ENCODE data around the gene MDH1B.
"Not testable (repeated sequence)": the region's sequence is repeated elsewhere in the genome, so short reads cannot be mapped to it uniquely, and the experiment has no call there.

MDH1B gene

DNA sequence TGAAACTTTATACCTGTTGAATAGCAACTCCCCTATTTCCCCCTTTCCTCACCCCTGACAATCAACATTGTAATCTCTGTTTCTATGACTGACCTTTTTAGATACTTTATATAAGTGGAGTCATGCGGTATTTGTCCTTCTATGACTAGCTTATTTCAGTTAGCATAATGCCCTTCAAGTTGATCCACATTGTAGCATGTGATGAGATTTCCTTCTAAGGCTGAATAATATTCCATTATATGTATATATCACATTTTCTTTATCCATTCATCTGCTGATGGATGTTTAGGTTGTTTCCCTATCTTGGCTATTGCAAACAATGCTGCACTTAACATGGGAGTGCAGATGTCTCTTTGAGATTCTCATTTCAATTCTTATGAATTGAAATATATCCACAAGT, 9.7 kb upstream of the MDH1B start:
- no peak for DNase-seq (ENCODE audit: low read depth in 2 of 2, low spot score in 1 of 2)

DNA sequence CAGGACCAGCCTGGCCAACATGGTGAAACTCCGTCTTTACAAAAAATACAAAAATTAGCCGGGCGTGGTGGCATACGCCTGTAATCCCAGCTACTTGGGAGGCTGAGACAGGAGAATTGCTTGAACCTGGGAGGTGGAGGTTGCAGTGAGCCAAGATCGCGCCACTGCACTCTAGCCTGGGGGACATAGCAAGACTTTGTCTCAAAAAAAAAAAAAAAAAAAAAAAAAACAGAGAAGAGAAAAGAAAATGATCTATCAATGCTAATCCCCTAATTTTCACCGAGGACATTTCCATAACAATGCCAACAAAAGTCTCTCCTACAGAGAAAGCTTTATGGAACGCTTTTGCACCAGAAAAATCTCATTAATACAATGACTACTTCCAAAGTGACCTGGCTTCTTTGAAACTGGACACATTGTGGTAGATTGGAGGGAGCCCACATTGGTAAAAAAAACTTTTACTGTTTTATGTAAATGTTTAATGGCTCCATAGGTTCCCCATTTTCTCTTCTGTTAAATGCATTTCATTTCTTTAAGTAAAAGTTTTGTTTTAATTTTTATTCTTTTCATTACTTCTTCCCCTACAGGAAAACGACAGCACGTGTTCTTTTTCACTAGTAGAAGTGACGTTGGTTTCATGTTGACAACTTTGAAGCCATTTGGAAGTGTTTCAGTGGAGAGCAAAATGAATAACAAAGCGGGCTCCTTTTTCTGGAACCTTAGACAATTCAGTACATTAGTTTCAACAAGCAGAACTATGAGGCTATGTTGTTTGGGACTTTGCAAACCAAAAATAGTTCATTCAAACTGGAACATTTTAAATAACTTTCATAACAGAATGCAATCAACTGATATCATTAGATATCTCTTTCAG, 1.2 kb upstream of the MDH1B start:
- no peak for DNase-seq (ENCODE audit: low read depth in 2 of 2, low spot score in 1 of 2)

DNA sequence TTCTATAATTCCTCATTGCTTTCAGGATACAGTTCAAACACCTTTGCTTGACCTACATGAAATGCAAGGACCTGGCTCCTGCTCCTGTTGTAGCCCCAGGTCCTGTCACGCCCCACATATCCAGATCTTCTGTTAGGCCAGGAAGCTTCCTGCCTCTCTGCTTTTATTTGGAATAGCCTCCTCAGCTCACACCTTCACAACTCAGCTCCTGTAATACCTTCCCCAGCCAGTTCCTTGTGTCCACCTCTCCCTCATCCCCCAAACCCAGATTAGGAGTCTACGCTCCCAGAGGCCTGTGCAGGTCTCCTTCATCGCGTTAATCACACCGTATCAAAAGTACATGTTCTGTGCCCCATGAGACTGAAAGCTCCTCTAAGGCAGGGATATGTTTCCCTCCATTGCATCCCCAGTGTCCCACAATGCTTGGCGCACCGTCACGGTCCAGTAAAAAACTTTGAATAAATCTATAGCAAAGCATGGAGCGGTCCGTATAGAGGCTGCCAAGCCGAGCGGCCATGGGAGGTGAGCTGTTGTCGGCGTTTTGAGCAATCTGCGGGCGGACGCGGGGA, 371 bp downstream of the MDH1B start:
- no peak for DNase-seq (ENCODE audit: low read depth in 2 of 2, low spot score in 1 of 2)

DNA sequence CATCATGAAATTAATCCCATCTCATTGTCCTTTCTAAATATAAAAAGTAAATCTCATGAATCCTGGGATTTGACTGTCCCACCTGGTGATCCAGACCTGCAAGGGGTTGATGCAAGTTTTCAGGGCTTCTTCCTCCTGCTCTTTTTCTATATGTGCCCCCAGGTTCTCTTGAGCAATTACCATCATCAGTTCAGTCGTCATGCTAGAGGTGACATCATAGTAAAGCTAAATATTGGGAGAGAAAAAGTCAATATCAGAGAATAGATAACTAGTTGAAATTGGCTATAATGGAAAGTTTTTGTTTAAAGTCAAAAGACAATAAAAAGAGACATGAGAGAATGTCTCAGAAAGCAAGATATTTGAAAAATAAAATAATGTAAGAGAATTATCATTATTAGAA, 8.3 kb downstream of the MDH1B start:
- DNase-seq (ENCODE audit: low read depth in 2 of 2, low spot score in 1 of 2) = no peak

DNA sequence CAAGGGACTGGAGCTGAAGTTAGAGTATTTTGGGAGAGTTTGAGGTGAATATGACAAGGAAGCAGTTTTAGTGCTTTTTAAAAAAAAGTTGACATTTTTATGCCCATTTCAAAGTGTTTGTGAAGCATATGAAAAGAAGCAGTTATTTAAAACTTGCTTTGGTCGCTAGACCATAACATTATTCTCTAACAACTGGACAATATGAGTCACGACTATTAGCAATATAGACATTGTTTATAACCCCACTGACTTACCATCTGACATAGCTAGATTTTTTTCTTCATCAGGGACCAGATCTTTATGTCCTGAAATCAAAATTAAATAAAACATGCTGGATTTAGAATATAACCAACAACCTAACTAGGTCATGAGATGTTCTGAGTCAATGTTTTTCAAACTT, 24.3 kb downstream of the MDH1B start:
- no peak for DNase-seq (ENCODE audit: low read depth in 2 of 2, low spot score in 1 of 2)

DNA sequence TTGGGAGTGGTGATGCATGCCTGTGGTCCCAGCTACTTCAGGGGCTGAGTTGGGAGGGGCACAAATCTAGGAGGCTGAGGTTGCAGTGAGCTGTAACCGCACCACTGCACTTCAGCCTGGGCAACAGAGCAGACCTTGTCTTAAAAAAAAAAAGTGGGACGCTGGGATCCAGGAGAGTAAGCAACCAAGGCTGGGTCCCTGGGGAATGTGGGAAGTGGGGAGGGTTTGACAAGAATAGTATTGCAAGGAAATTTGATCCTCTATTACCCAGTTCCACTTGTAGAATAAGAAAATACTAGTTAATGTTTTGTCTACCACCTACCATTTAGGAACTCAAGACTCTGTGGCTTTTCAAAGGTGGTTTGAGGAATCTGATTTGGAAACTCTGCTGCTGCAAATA, 25.9 kb downstream of the MDH1B start:
- no peak for DNase-seq (ENCODE audit: low read depth in 2 of 2, low spot score in 1 of 2)

DNA sequence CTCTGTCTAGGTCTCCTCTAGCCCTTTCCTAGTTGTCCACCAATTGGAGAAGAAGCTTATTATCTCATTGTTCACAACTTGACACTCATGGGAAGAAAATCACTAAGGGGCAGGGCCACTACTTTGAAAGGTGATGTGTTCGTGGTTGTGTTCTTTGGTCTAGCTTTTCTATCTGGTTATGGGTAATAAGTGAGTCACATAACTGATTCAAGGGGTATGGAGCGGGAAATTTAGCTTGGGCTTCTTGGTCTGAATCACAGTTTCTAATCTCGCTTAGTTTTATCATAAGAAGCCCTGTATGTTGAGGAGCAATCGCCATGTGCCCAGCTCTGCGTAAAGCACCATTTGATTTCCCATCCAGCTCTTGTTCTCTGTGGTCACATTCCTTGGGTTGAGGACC, 28.2 kb downstream of the MDH1B start:
- DNase-seq (ENCODE audit: low read depth in 2 of 2, low spot score in 1 of 2) = no peak

DNA sequence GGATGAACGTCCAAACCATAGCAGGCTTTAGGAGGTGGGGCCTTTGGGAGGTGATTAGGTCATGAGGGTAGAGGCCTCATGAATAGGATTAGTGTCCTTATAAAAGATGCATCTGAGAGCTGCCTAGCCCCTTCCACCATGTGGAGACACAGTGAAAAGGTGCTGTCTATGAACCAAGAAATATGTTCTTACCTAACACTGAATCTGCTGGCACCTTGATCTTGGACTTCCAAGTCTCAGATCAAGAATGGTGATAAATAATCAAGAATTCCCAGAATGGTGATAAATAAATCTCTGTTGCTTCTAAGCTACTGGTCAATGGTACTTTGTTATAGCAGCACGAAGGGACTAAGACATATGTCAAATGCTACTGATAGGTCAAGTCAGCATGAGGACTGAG, 31.8 kb downstream of the MDH1B start:
- DNase-seq (ENCODE audit: low read depth in 2 of 2, low spot score in 1 of 2) = no peak

DNA sequence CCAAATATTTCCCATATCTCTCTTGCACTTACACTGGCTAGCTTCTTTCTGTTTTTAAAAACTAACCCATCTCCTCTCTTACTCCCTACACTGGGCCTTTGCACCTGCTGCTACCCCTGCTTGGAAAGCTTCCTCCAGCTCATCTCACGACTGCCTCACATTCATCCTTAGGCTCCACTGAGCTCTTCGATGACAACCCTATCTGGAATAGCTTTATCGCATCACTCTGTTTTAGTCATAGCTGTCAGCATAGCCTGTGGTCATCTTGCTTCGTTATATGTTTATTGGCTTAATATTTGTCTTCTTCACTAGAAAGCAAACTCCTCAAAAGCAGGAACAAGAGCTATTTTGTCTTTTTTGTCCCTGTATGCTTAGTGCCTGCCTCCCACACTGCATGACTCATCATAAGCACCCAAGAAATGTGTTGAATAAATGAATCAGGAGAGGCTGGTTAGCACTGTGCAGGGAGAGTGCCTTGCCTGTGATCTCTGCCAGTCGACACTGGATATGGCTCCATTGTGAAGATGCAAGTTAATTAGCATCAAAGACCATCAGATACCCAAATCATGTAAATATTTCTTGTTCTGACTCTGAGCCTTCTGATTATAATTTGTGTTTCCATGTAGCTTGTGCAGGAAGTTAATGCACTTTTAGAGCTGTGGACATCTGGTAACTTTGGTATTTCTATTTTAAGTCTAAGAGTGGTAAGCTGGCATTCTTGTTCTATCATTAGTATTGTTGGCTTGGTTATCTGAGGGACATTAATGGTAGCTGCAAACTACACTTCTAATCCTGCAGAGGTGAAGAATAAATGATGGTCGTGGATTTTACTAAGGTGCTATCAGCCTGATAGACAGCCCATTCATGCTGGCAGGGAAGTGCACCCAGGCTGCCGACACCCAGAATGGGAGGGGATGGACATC, 36.6 kb downstream of the MDH1B start:
- DNase-seq (ENCODE audit: low read depth in 2 of 2, low spot score in 1 of 2) = no peak

DNA sequence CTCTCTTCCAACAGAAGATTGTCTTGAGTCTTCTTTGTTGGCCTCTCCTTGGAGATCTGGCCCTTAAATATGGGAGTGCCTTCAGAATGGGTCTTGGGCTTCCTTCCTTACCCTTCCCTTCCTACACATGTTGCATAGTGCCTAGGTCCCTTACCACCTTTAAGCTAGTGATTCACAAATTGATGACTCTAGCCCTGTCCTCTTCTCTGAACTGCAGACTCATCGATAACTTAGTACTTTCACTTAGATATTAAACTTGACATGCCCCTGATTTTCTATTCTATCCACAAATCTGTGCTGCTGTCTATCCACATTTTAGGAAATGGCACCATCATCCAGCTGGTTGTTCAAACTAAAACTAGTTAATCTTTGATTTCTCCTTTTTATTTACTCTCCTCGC, 37.8 kb downstream of the MDH1B start:
- DNase-seq (ENCODE audit: low read depth in 2 of 2, low spot score in 1 of 2) = no peak

DNA sequence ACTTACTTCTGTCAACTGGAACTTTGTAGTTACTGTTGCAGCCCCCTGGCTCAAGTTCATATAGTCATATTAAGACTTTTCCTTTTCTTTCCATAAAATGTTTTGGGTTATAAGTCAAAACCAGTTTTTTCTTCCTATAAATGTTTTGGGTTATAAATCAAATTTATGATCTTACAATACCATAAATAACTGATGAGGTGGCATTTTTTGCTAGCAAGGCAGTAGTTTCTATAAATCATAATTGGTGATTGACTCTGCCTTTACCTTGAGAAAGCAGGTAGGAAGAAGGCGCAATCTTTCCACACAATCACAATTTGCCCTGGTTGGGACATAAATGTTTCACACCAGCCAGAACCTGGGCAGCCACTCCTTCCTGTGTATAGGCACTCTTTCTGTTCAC, 41.8 kb downstream of the MDH1B start:
- DNase-seq (ENCODE audit: low read depth in 2 of 2, low spot score in 1 of 2) = no peak

DNA sequence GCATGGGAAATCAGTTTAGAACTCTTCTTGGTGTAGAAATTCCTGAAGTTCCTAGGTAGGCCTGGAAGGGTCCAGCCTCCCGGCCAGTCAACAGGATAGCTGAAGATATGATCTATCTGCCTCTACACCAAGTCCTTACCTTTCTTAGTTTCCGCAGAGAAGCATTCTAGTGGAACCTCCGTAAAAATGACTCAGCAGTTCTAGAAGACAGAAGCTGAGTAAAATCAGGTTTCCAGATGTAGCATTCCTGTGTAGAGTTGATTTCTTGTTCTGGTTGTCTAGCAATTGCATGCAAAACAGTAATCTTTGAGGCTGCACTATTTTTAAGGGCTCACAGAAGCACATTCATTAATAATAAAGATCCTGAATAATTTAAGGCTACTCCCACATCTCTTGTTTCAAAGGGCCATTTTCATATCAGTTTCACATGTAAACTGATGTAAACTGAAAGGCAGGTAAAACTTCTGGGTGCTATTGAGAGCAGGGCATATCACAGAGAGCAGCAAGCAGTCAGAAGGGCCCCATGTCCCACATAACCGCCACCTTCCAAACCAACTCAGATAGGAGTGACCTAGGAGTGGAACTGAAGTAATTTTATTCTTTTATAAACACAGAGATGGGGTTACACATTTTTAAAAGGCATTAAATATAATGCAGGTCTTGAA, 43.7 kb downstream of the MDH1B start:
- DNase-seq (ENCODE audit: low read depth in 2 of 2, low spot score in 1 of 2) = no peak

DNA sequence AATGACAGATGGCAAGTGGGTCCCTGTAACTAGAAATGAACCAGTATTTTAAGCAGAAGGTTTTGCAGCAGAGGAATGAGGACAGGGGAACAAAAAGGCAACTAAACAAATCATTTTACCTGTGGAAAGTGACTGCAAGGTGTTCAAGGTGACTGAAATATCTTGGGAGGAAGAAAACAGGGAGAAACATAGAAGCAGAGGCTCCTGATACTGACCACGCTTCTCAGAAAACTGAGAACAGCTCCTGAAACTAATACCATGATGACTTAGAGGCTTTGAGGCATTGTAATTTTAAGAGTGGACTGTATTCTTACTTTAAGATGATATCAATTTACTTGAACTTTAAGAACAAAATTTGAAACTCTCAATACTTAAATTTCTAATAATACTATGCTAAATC, 46.8 kb downstream of the MDH1B start, which contains the start of gene DYTN:
DYTN (minus strand) TSS at position 101 of the 400 bp plus-strand sequence. CDS start 117 bp downstream, outside the sequence.
- no peak for DNase-seq (ENCODE audit: low read depth in 2 of 2, low spot score in 1 of 2)

DNA sequence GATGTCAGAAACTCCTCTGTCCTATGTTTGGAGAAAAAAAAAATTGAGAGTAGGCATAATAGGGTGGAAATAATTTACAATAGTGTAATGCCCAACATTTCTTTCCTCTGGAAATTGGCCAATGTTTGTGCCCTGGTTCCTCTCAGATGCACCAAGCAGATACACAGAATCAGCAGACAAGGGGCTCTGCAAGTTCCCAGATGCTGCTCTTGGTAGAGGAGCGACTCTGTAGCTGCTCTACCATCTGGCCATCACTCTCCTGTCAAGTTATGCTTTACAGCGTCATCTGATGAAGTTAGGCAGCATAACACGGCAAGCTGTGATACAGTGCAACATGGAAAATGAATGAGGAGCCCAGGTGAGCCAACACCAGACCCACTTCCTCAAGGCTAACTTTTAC, 48.5 kb downstream of the MDH1B start:
- no peak for DNase-seq (ENCODE audit: low read depth in 2 of 2, low spot score in 1 of 2)

DNA sequence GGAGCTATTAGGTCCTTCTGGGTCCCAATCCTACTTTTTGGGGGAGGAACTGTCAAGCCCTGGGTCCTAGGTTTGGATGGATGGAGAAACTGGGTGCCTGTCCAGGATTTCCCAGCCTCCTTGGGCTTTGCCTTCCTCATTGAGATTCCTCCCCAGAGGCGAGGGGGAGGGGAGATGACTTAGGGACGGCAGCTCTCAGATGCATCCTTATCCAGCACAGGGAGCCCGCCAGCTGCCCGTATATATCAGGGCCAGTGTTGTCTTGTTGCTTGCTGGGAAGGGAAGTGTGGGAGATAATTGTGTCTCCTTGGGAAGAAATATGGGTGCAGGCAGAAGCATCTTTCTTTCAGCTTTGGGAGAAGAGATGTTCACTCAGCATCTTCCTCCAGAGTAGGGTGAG, 49.9 kb downstream of the MDH1B start:
- not testable (repeated sequence) for DNase-seq (ENCODE audit: low read depth in 2 of 2, low spot score in 1 of 2)

DNA sequence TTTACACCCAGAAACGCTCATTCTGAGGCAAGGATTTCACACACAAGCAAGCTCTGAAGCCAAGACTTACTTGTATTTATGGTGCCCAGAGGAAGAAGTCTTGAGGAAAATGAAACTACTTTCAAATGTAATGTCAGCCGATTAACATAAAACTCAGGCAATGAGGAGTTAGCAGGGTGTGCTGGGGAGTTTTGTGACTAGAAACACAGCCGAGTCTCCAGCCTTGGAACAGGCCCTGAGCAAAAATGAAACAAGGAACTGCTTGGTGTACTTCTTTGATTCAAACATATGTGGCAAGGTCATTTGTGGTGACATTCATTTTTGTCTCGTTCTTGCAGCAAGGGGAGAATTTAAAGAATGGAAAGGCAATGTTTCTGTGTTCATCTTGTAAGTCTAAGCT, 51.4 kb downstream of the MDH1B start:
- DNase-seq (ENCODE audit: low read depth in 2 of 2, low spot score in 1 of 2) = no peak

DNA sequence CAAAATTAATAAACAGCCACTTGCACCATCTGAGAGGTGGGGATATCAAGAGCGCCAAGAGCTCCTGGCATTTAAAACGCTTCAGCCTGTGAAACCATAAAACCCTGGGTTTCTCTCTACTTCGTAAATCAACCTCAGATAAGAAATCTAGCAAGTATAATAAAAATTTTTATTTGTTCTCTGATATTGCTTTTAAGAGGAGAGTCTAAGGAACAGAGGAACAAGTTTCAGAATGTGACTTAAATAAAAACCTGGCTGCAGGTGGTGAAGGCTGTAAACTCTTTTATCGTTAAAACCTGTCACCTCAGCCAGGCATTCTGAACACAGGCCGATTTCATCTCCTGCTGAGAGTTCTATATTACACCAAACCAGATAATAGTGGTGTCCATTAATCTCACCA, 56.8 kb downstream of the MDH1B start:
- DNase-seq (ENCODE audit: low read depth in 2 of 2, low spot score in 1 of 2) = no peak

DNA sequence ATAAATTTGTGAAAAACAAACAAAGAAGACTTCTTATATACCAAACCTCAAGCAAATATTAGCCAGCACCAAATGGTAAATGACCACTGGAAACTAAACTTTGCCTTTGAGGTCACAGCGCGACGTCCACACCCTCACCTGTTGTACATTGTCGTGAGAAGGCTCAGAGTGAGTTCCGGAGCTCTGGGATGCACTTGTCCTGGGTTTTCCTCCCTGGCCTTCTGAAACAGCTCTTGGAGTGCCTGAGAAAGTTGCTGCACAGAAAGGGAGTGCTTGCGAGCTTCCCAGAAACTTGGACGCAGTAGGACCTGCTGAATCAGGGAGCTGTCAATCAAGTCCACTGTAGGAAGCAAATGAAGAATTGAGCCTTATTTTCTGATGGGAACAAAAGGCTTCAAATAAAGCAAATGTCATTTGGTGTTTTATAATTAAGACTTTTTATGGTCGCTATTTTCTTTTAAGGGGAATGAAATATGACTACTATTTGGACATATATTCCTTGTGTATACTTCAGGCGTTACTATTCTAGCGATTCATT, 57.9 kb downstream of the MDH1B start:
- DNase-seq (ENCODE audit: low read depth in 2 of 2, low spot score in 1 of 2) = no peak

DNA sequence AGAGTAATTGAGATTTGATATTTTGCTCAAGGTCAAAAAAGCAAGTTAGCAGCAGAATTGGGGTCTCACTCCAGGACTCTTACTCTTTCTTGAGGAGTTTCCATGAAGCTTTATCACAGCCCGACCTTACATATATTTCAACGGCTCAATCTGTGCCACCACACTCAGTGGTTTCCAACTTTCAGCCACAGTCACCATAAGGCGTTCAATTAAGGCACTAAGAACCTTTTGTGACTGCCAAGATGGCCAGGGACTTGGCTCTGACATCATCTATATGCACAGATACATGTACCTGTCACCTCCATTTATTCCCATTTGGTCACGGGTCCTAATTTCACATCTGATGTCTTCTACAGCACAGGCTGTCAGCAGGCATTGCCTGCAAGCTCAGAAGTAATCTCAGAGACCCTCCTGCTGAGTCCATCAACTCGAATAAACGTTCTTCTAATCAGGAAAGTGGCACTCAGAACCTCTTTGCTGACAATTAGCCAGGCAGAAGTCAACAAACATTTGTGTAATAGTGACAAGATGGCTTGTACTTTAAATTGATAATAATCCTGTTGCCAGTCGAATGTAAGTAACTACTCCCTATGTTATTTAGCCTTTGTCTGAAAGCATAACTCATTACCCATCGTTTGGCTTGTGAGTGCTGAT, 63.0 kb downstream of the MDH1B start:
- no peak for DNase-seq (ENCODE audit: low read depth in 2 of 2, low spot score in 1 of 2)

DNA sequence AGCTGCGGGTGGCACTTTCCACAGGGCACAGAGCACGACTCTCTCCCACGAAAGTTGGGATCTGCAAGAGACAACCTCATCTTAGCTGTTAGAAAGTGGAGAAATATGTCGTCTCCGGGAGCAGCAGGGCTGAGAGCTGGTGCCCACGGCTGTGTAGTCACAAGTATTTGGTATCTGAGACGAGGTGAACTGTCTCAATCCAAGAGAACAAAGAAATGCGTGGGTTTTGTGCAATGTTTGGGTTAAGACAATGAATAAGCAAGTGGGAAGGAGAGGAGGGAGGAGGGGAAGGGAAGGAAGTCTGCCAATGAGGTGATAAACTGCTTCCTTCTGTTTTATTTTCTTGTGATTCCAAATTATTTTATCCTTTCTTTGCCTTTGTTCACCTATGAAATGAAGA, 65.0 kb downstream of the MDH1B start:
- no peak for DNase-seq (ENCODE audit: low read depth in 2 of 2, low spot score in 1 of 2)
